GM19463 (cell line): ENCODE measurements around the gene HBZ.
"Not testable (repeated sequence)": the region's sequence is repeated elsewhere in the genome, so short reads cannot be mapped to it uniquely, and the experiment has no call there.

ENCODE experiments used
- ATAC-seq: cut with Tn5 transposase; IDR thresholded peaks from one replicate; pipeline ENCODE4 v1.9.1; 2021; ENCODE audit warnings: mild to moderate bottlenecking, moderate library complexity; ENCODE audit not compliant: unreplicated experiment

The HBZ gene

DNA sequence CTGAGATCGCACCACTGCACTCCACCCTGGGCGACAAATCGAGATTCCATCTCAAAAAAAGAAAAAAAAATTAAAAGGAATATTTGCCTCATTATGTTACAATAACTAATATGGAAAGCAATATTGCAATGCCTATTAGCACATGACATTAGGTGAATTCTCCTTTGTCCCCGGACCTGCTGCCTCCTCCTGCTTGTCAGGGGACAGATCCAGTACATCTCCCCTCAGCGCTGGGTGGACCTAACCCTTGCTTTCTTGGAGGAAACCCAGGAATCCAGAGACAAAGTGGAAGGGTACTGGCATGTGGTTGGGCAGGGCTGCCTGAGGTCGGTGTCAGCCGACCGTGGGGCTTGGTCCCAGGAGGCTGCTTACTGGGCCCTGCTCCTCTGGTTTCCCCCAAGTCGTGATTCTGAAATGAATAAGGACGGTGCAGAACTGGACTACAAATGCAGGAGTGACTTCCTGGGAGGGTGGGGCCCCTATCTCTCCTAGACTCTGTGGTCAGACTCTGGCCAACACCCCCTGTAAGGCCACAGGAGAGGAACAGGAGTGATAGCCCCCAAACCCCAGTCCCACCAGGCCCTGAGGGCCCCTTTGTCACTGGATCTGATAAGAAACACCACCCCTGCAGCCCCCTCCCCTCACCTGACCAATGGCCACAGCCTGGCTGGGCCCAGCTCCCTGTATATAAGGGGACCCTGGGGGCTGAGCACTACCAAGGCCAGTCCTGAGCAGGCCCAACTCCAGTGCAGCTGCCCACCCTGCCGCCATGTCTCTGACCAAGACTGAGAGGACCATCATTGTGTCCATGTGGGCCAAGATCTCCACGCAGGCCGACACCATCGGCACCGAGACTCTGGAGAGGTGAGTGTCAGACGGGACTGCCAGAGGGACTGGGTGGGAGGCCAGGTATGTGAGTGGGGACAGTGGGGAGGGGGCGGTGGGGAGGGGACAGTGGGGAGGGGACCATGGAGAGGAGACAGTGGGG lies at the start of gene HBZ:
HBZ (plus strand) TSS at position 504 of the 988 bp plus-strand sequence; CDS start at position 770, 266 bp downstream.
- no peak for ATAC-seq

GRCh38 chr16:104355-104754 lies 48.1 kb upstream of the HBZ start:
- ATAC-seq = no peak

DNA sequence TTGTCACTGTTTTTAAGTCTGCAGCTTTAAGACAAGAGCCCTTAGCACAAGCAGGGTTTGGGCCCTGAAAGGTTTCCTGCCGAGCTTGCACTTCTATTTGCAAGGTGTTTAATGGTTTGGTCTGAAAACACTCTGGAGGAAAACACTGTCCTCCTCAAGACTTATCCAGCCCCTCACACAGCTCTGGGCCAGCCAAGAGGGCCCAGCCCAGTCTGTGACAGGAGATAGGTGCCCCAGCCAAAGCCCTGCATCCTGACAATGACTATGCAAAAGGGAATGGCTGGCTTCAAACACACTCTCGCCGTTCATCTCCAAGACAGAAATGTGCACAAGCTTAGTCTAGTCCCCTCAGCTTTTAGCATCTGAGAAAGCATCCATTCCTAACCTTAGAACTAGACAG lies 47.5 kb upstream of the HBZ start:
- no peak for ATAC-seq

DNA sequence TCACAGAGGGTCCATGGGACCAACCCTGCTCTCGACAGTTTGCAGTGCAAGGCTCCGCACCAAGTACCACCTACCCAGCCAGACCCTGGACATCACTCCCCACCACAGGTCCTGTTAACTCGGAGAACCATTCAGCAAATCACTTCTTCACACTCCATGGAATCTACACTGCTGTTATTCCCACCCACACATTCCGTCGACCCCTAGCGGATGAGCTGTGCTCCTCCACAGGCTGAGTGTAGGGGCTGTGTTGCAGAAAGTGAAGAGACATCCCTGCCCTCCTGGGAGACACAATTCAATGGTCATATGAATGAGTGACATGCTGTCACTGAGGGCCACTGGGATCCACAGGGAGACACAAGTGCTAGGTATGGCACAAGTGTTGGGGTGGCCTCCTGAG lies 46.9 kb upstream of the HBZ start:
- no peak for ATAC-seq

- ATAC-seq = no peak
These were observed 45.7 kb upstream of the HBZ start for GRCh38 chr16:106623-107324.

DNA sequence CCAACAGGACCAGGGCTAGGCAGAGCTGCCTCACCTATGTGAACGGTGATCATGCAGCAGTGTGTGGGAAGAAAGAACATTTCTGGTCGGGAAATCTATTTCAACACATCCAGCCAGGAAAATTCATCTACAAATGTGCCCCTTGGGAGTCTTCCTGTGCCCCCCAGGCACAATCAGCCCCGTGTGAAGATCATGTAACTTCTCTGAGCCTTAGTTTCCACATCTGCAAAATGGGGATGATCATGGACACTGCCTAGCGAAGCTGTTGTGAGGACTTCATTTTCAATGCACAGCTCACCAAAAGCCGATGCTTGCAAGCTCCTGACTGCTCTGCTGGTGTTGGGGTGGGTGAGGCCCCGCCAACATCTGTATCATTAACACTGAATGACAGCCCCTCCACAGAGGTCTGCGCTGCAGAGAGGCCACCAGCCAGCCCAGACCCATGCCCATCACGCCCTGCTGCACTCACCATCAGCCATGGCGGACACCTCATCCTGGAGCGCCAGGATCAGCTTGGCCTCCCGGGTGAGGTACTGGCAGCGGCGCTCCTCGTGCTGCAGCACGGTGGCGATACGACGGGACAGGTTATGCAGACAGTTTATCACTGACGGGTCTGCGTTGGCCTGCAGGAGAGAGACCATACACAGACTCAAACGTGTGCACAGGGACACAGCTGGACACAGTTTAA lies 40.1 kb upstream of the HBZ start:
- no peak for ATAC-seq

DNA sequence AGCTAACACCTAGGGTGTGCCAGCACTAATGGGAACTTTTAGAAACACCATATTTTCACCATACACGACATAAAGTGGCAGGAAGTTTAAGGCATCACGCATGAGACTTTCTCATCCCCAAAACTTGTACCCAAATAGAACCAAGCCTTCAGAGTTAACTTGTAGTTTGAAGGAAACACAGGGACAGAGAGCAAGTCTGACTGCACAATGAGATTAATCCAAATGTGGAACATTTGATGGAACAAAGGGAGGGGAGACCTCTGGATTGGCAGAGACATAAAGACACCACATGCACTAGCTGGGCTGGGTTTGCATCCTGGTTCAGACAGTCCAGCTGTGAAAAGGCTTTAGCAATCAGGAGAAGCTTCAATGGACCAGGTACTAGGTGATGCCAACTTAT lies 38.1 kb upstream of the HBZ start:
- ATAC-seq = no peak

DNA sequence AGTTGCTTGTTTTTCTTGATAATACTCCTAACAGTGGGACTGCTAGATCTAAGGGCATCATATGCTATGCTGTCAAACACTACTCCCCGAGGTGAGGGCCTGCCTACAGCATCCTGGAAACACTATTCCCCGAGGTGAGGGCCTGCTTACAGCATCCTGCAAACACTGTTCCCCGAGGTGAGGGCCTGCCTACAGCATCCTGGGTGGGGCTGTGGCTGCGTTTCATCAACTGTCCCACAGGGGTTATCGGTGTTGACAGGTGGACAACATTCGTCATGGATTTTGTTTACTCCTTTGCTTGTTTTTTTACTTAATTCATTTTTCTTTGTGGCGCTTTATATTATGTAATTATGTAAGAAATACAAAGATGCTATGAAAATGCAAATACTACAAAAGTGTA lies 36.4 kb upstream of the HBZ start:
- no peak for ATAC-seq

DNA sequence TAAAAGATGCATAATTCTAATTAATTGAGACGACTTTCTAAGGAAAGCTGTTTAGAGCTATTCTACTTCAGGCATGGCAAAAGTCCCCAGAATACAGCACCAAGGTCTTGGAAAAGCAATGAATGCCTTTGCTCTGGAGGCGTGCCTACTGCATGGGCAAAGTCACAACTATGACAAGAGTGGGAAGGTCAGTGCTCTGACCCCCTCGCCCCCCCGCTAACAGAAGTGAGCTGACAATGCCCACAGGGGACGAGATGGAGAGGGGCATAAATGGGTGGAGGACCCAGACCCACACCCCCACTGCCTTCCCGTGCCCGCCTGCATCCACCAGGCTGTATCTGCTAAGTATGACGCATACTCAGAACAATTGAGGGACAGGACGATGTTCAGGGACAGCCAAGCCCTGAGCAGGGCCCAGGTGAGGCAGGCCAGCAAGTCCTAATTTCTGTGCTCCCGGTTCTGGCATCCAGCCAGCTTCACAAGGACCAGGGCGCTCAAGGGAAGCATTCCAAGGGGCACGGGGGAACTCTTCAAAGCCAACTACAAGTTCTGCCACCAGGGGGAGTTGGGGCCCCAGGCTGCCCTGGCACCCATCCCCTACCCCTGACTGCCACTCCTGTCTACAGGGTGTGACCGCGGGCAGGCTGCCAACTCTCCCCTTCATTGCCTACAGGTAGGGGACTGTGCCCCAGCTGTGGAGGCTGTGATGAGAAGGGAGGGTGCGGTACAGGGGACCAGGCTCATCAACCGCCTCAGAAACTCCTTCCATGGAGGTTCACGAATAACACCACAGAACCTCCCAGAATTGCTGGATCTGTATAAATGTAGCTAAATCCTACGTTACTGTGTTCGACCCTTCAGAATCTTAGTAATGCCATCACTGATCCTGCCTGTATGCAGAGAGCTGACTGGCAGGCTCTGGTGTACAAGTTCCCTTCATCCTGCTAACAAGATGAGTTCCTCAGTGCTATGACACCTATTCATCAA lies 34.8 kb upstream of the HBZ start:
- ATAC-seq = no peak

- no peak for ATAC-seq
These were observed 33.6 kb upstream of the HBZ start for GRCh38 chr16:118857-119256.

DNA sequence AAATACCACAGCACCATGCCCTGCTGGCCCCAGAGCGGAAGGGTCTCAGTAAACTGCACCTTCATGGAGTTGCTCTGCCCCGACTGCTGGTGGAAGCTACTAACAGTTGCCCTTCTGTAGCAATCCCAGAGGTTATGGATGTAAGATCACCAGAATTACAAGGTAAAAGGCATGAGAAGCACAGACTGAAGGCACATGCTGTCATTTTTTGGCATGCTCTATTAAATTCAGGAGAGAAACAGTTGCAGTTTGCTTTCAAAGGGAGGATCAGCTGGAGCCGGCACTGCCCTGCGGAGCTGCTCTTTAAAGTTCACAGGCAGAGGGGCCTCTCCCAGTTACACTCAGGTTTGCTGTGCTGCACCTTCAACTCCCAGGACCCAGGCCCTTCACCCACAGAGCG lies 33.1 kb upstream of the HBZ start:
- ATAC-seq = no peak

DNA sequence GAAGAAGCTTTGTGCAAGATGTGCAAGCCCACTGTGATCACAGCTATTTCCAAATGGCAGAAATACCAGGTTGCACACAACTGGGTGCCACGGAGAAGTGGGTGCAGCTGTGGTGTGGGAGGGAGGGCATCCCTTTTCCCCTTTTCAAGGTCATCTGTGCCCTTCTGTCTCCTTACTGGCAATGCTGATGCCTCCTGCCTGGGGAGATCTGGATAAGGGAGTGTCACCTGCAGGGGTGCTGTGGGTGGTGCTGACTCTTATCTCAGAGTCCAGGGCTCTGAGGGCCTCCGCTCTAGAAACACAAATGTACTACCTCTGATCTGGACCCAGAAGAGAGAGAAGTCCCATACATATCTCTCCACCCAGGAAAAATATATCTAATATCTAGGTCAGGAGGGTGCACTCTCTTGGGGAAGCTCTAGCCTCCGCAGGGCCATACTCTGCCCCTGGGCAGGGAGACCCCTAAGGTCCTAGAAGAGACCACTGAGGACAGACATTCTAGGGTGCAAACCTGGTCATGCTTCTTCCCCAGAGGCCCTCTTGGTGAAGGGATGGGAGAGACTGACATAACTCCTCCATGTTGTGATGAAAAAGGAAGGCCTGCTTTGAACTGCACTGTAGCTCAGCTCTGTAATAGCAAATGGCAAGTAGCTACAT lies 32.5 kb upstream of the HBZ start:
- no peak for ATAC-seq

DNA sequence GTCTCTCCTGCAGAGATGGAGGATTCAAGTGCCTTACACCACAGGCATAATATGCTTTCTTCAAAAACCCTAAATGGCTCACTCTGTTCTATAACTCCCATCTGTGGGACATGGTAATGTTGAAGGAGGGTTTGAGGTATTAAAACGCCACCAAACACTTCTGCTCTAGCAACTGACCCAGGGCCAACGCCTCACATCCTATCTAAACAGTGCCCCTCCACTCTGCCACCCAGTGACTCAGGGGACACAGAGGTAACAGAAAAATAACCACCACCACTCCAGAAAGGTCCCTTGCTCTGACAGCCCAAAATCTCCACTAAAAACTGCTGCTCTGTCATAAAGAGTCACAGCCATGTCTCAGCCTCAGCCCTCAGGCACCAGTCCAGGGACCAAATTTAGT lies 31.7 kb upstream of the HBZ start:
- no peak for ATAC-seq

DNA sequence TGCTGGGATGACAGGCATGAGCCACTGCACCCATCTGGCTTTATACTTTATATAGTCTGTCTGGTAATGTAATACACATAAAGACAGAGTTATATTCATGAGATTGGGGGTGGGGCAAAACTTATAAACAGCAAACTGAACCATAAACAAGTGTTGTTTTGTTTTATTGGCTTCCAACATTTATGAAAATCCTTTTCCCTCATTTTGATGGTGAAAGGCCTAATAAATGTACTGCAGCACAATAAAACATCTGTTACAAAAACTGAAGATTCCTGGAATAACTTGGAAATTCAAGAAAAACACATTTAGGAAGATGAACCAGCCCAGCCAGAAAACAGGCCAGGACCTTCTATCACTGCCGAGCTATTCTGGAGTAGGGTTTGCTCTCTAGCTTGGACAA lies 30.1 kb upstream of the HBZ start:
- ATAC-seq = no peak

GRCh38 chr16:123558-124350 lies 28.7 kb upstream of the HBZ start:
- not testable (repeated sequence) for ATAC-seq

DNA sequence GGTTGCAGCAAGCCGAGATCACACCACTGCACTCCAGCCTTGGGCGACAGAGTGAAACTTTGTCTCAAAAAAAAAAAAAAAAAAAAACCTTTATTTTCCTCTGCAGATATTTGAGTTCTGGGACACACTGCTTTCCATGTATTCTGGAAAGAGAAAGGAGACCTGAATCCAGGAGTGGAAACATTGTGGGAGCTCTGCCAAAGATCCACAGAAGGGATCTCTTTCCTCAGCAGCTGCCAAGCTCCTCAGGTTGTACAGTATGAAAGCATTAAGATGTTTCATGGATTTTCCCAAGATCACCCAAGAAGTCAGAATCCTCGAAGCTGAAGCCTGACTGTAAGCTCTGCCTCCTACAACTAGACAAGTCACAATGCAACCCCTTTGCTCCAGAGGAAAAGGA lies 27.4 kb upstream of the HBZ start:
- ATAC-seq = no peak

- ATAC-seq = no peak
These were observed 23.4 kb upstream of the HBZ start for GRCh38 chr16:129075-129474.

GRCh38 chr16:130533-131173 lies 21.8 kb upstream of the HBZ start:
- ATAC-seq = no peak

DNA sequence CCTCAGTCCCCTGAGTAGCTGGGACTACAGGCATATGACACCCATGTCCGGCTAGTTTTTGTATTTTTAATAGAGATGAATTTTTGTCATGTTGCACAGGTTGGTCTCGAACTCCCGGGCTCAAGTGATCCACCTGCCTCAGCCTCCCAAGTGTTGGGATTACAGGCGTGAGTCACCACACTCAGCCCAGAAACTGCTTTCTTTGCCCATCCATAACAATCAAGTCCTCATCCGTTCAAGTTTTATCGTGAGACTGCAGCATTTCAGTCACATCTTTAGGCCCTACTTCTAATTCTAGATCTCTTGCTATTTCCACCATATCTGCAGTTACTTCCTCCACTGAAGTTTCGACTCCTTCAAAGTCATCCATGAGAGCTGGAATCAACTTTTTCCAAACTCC lies 20.3 kb upstream of the HBZ start:
- ATAC-seq = no peak
